Mesendoderm (in vitro differentiated cells): ENCODE data around the gene BBLN.
"Not testable (repeated sequence)": the region's sequence is repeated elsewhere in the genome, so short reads cannot be mapped to it uniquely, and the experiment has no call there.

Source experiments
- DNase-seq: peaks from one replicate; pipeline ENCODE4 v3.0.0; 2013
- H2AK5ac ChIP-seq: 2 replicates; pipeline ENCODE4 v1.6.1; 2013; ENCODE audit warnings: low read length, inconsistent platforms
- H2BK120ac ChIP-seq: 2 replicates; pipeline ENCODE4 v1.6.1; 2013; ENCODE audit warnings: low read depth, mild to moderate bottlenecking, low read length, moderate library complexity, mixed read lengths
- H2BK15ac ChIP-seq: replicated peaks from 2 replicates; pipeline ENCODE4 v1.6.1; 2013; ENCODE audit warnings: low read depth, mild to moderate bottlenecking, moderate library complexity
- H2BK5ac ChIP-seq: 2 replicates; pipeline ENCODE4 v1.6.1; 2013; ENCODE audit warnings: low read length, inconsistent platforms
- H3K18ac ChIP-seq: 2 replicates; pipeline ENCODE4 v1.6.1; 2013; ENCODE audit warnings: mild to moderate bottlenecking, low read length, mixed read lengths
- H3K23ac ChIP-seq: one replicate; pipeline ENCODE4 v1.6.1; 2013; ENCODE audit warnings: low read length
- H3K27ac ChIP-seq: 2 replicates; pipeline ENCODE4 v1.5.1; 2013; ENCODE audit warnings: low read depth, mild to moderate bottlenecking, inconsistent platforms, low read length, moderate library complexity
- H3K27me3 ChIP-seq: 2 replicates; pipeline ENCODE4 v1.6.1; 2013; ENCODE audit warnings: low read length, control low read depth, mild to moderate bottlenecking, inconsistent platforms; ENCODE audit not compliant: insufficient read depth, poor library complexity
- H3K36me3 ChIP-seq: 2 replicates; pipeline ENCODE4 v1.6.1; 2013; ENCODE audit warnings: low read length, inconsistent platforms; ENCODE audit not compliant: control insufficient read depth, insufficient read depth
- H3K4ac ChIP-seq: one replicate; pipeline ENCODE4 v1.6.1; 2013; ENCODE audit warnings: low read depth, mild to moderate bottlenecking, low read length, moderate library complexity
- H3K4me1 ChIP-seq: 2 replicates; pipeline ENCODE4 v1.6.1; 2013; ENCODE audit warnings: low read depth, low read length, inconsistent platforms; ENCODE audit not compliant: control insufficient read depth
- H3K4me2 ChIP-seq: 2 replicates; pipeline ENCODE4 v1.6.1; 2013; ENCODE audit warnings: low read length
- H3K4me3 ChIP-seq: 2 replicates; pipeline ENCODE4 v1.5.1; 2013; ENCODE audit warnings: mild to moderate bottlenecking, low read length
- H3K56ac ChIP-seq: one replicate; pipeline ENCODE4 v1.6.1; 2013; ENCODE audit warnings: low read length
- H3K79me1 ChIP-seq: 2 replicates; pipeline ENCODE4 v1.6.1; 2013; ENCODE audit warnings: low read length, inconsistent platforms
- H3K79me2 ChIP-seq: 2 replicates; pipeline ENCODE4 v1.6.1; 2013; ENCODE audit warnings: mild to moderate bottlenecking, low read length; ENCODE audit not compliant: control insufficient read depth, insufficient read depth
- H3K9ac ChIP-seq: 2 replicates; pipeline ENCODE4 v1.6.1; 2013; ENCODE audit warnings: low read length, inconsistent platforms
- H4K5ac ChIP-seq: one replicate; pipeline ENCODE4 v1.6.1; 2013; ENCODE audit warnings: low read length
- H4K8ac ChIP-seq: one replicate; pipeline ENCODE4 v1.6.1; 2013; ENCODE audit warnings: low read depth, mild to moderate bottlenecking, control low read depth, low read length, moderate library complexity
- WGBS: extraction: QIAGEN DNeasy Blood & Tissue Kit; methylation state at CpG from one replicate; pipeline ENCODE4 v1.1.7; 2013; ENCODE audit warnings: low lambda C conversion rate, missing lambda C conversion rate; ENCODE audit not compliant: insufficient coverage; ENCODE audit errors: extremely low coverage; 5-methylcytosine and 5-hydroxymethylcytosine counted together

The BBLN gene

GRCh38 chr9:128128836-128129590, 31.1 kb upstream of the BBLN start:
- H2AK5ac ChIP-seq: no peak overlapping the region
- peak overlapping the region; percentile 98 for H3K4me2 ChIP-seq
- H3K79me1 ChIP-seq: peaks cover 10% of the 10 kb centered on the region
- H2BK15ac ChIP-seq: no peak overlapping the region
- DNase-seq: no peak
- peak overlapping the region; percentile 93 for H3K4me3 ChIP-seq
- H3K9ac ChIP-seq: peak overlapping the region; percentile 94
- H3K27ac ChIP-seq: no peak overlapping the region
- H3K23ac ChIP-seq: peak overlapping the region; percentile 80
- H3K4ac ChIP-seq: no peak overlapping the region
- H3K4me1 ChIP-seq: no peaks in the 10 kb centered on the region
- peaks cover 16% of the 10 kb centered on the region for H3K79me2 ChIP-seq
- no peaks in the 10 kb centered on the region for H3K36me3 ChIP-seq
- H2BK5ac ChIP-seq: no peak overlapping the region
- peak overlapping the region; percentile 91 for H3K56ac ChIP-seq
- no peak overlapping the region for H4K8ac ChIP-seq
- no CpG with 5 or more reads among the region's 29 CpGs for WGBS
- no peak overlapping the region for H2BK120ac ChIP-seq
- H3K18ac ChIP-seq: no peak overlapping the region
- no peak overlapping the region for H4K5ac ChIP-seq
- H3K27me3 ChIP-seq: no peaks in the 10 kb centered on the region

GRCh38 chr9:128129976-128130590, 30.0 kb upstream of the BBLN start:
- H2BK120ac ChIP-seq, H3K4me2 ChIP-seq, H3K9ac ChIP-seq, H4K8ac ChIP-seq, H3K36me3 ChIP-seq, H3K4me1 ChIP-seq, H3K27ac ChIP-seq, DNase-seq, H3K27me3 ChIP-seq, H3K23ac ChIP-seq, H2AK5ac ChIP-seq, H3K18ac ChIP-seq, H3K56ac ChIP-seq, H3K4me3 ChIP-seq, H2BK5ac ChIP-seq, H4K5ac ChIP-seq, H2BK15ac ChIP-seq, H3K4ac ChIP-seq: not testable (repeated sequence)
- WGBS: no CpG with 5 or more reads among the region's 12 CpGs
- Histone ChIP-seq H3K79me2 (peaks cover 16% of the 10 kb centered on the region), H3K79me1 (peaks cover 10% of the 10 kb centered on the region)

- H4K5ac ChIP-seq, H3K27me3 ChIP-seq, H2AK5ac ChIP-seq, H2BK15ac ChIP-seq, H3K18ac ChIP-seq, H2BK5ac ChIP-seq, H3K9ac ChIP-seq, H3K23ac ChIP-seq, H3K4me3 ChIP-seq, H3K79me1 ChIP-seq, H3K4me1 ChIP-seq, H3K4ac ChIP-seq, H3K4me2 ChIP-seq, H4K8ac ChIP-seq, H3K56ac ChIP-seq, H2BK120ac ChIP-seq, DNase-seq, H3K36me3 ChIP-seq, H3K27ac ChIP-seq: not testable (repeated sequence)
- H3K79me2 ChIP-seq: peaks cover 15% of the 10 kb centered on the region
- no CpG with 5 or more reads among the region's 7 CpGs for WGBS
Observed at GRCh38 chr9:128130651-128131050, 29.4 kb upstream of the BBLN start.

- H2BK120ac ChIP-seq, H3K23ac ChIP-seq, H2BK5ac ChIP-seq, H3K79me1 ChIP-seq, H3K9ac ChIP-seq, H3K79me2 ChIP-seq, H3K18ac ChIP-seq, H4K5ac ChIP-seq, H3K4ac ChIP-seq, DNase-seq, H3K56ac ChIP-seq, H3K27me3 ChIP-seq, H2BK15ac ChIP-seq, H3K4me1 ChIP-seq, H3K36me3 ChIP-seq, H3K4me2 ChIP-seq, H4K8ac ChIP-seq, H3K4me3 ChIP-seq, H2AK5ac ChIP-seq, H3K27ac ChIP-seq: not testable (repeated sequence)
- no CpG with 5 or more reads among the region's 8 CpGs for WGBS
Observed at GRCh38 chr9:128131346-128131745, 28.7 kb upstream of the BBLN start.

- H2BK120ac ChIP-seq, H3K36me3 ChIP-seq, H3K23ac ChIP-seq, H3K56ac ChIP-seq, H3K18ac ChIP-seq, H3K4ac ChIP-seq, H4K5ac ChIP-seq, H3K79me1 ChIP-seq, H2BK15ac ChIP-seq, H3K79me2 ChIP-seq, H2BK5ac ChIP-seq, H3K27ac ChIP-seq, H3K27me3 ChIP-seq, H3K9ac ChIP-seq, H4K8ac ChIP-seq, H3K4me2 ChIP-seq, DNase-seq, H2AK5ac ChIP-seq, H3K4me3 ChIP-seq, H3K4me1 ChIP-seq: not testable (repeated sequence)
- WGBS: no CpG with 5 or more reads among the region's 8 CpGs
Observed at GRCh38 chr9:128132139-128132538, 27.9 kb upstream of the BBLN start.
